Inflammatory macrophage treated with lipopolysaccharide for 1 hour (primary cell): ENCODE measurements around the gene RNF113B.

Experiments
- DNase-seq, 2 donors: peaks; one replicate each; pipeline ENCODE4 v3.0.0-alpha.2; 2020 to 2022

Gene RNF113B

DNA sequence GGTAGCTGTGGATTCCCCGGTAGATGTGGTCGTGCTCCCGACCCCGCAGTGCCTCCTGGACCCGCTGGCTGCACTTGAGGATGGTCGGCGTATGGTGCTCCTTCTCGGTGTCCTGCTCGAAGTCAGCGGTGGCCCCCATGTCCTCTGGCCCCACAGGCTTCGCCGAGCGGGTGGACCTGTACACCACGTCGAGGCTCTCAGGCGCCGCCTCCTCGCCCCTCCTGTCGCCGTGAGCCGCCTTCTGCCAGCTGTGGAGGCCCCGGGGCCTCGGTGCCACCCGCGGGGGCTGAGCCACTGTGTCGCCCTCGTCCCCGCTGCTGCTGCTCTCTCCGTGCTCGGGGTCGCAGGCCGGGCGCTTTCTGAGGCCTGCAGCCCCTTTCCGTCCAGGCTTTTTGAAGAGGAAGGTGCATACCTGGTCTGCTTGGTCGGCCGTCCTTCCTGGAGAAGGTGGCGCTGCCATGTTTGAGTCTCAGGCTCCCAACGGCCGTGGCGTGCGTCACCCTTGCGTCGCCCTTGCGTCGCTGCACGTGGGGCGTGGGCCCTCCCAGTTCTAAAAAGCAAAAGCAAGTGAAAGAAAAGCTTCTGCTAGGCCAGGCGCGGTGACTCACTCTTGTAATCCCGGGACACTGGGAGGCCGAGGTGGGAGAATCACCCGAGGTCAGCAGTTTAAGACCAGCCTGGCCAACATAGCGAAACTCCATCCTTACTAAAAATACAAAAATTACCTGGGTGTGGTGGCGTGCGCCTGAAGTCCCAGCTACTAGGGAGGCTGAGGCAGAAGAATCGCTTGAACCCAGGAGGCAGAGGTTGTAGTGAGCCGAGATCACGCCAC lies at the start of gene RNF113B:
TSS of gene RNF113B (minus strand) at position 493 of the 832 bp plus-strand sequence. CDS start at position 460, 33 bp downstream.
- no peak for DNase-seq

DNA sequence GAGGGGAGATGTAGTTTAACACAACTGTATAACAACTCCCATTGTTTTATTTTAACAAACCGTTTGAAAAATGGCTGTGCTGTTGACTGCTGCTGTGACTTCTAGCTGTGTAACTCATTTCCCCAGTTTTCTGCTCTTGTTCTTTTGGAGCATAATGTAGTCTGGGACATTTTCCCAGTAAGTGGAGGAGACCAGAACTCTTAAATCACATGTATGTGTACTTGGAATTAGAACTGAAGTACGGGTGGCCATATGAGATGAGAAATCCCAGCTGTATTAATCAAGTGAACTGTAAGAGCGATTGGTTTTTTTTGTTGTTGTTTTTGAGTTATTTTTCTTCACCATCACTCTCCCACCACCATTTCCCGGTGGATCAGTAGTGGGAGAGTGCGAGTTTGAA lies 49.4 kb upstream of the RNF113B start:
- no peak for DNase-seq

DNA sequence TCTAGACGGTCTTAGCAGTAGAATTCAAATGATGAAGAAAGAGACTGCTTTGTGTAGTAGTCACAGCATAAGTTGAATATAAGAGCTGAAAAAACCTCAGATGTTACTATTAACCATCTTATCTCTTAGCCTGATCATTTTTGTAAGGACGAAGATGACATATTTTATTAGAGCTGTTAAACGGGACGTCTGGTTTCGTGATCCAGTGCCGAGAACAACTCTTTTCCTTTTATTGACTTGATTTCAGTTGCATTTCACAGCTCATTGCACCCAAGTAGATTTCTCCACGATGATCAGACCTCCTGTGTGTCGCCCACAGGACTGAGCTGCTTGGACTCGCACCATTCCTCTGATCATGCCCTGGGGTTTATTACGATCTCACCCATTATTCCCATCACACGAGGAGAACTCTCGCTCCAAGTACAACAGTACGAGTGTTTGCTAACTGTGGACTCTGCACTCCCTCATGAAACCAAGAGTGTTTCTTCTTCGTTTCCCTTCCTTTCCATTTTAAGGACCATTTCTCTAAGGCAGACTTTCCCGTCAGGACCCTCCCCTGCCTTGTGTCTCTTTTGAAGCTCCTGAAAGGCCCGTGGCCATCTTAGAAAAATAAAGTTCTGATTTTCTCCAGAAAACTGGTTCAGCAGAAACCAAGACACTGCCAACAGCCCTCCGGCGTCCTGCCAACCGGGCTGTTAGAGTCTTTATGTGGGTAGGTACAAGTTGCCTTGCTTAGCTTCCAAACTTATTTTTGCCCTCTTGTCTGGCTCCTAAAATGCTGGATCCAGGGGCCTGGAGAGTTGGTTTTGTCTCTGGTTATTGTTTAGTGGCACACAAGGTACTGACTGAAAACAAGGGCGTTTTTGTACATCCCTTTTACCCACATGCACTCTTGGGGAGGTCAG lies 48.2 kb upstream of the RNF113B start:
- DNase-seq, result no peak

DNA sequence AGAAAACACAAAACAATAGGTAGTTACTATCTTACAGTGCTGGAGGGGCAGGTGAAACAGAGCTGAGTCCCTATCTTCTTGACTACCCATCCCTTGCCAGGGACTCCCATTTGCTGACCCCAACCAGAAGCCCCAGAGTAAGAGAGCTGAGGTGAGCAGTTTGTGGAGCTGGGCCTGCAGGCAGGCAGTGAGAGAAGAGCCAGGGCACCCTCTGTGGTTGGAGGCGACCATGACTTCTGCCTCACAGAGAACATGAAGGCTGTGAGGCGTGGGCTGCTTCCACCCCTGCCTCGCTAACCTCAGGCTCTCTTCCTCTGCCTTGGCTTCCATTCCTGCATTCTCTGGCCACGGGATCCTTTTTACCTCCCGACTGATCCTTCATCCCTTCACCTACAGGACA lies 47.5 kb upstream of the RNF113B start:
- no peak for DNase-seq

DNA sequence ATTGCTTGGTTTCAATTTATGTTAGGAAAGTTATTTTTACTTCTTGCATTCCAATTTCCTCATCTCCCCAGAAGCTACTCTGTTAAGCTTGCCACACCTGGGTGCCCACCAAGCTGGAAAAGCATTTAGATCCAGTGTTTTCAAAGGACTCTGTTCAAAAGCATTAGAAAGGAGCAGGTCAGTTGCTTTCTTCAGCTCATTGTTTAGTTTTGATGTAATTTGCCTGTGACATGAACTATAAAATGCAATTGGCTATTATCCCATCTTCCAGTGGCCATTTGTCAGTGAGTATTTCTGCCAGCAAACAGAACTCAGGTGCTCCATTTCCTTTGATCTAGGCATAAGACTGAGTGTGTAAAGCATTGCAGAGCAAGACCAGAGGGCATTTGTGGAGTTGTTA lies 46.7 kb upstream of the RNF113B start:
- DNase-seq, result no peak

DNA sequence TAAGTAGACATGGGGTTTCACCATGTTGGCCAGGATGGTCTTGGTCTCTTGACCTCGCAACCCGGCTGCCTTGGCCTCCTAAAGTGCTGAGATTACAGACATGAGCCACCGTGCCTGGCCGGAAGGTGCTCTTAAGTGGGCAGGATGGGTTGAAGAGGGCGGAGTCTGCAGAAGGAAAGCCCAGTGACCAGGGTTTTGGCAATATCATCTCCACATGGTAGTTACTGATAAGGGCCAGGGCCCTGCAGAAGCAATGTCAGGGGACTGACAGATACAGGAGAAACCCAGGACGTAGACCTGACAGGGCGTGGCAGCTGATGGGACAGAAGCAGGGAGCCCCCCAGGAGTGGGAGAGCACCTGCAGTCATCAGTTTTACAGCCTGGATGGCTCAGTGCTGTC lies 45.7 kb upstream of the RNF113B start:
- DNase-seq, result no peak

DNA sequence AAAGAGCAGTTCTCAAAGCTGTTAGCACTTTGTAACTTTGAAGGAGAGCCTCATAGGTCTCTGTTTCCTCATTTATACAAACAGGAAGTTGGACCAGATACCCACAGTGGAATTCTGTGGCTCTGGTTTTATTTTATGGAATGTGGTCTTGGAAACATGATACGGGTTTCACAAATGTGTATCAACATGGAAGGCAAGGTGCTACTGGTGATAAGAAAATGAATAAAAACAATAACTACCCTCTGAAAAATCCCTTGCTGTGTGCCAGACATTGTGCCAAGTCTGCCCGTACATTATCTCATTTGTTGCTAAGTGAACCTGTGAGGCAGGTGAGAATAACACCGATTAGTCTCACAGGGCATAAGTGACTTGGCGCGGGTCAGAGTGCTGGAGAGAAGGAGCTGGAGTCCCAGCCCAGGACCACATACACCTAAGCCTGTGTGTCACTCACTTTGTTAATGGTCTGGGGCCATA lies 45.0 kb upstream of the RNF113B start:
- DNase-seq, result no peak

DNA sequence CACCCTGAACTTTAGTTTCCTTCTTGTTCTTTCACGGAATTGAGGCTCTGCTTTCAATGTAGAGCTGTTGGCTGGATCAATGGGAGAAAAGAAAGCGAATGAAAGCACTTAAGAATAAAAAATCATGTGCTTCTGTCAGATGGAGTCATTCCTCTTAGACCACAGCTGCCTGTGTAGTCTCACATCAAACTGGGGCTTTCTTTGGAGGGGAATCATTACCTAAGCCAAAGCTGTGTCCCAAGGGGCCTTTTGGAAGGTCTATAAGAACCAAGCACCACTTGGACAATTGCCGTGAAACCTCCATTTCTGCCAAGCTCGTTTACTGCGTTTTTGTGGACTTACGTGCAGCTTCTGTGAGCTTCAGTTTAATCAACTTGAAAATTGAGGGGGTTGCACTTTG lies 44.2 kb upstream of the RNF113B start:
- no peak for DNase-seq

DNA sequence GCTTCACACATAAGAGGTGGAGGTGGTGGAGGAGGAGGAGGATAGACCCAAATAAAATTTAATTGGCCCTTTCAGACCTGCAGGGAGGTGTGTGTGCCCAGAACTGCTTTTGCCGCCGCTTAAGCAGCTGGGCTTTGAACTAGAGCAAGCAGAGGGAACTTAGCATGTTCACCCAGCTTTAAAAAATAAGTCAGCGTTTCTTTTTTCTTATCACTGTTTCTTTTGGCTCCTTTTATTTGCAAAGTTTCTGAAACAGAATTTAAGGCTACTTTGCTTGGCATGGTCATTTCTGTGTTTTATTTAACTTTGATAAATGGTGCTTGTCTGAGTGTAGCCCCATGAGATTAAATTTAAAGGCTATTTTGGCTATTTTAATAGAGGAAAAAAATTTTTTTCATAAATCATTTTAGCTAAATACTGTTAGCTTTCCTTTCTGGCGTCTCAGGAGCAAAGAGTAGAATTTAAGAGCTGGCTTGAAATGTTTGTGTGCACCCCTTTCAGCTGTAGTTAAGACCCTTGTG lies 43.3 kb upstream of the RNF113B start:
- no peak for DNase-seq

DNA sequence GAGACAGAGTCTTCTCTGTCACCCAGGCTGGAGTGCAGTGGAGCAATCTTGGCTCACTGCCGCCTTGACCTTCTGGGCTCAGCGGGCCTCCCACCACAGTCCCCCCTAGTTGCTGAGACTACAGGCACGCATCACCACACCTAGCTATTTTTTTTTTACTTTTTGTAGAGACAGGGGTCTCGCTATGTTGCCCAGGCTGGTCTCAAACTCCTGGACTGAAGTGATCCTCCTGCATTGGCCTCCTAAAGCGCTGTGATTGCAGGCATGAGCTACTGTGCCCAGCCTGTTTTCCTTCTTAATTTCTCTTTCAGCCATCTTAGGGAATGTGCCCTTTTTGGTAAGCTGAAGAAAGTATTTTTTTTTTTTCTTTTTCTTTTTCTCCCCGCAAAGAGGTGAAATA lies 42.6 kb upstream of the RNF113B start:
- no peak for DNase-seq

DNA sequence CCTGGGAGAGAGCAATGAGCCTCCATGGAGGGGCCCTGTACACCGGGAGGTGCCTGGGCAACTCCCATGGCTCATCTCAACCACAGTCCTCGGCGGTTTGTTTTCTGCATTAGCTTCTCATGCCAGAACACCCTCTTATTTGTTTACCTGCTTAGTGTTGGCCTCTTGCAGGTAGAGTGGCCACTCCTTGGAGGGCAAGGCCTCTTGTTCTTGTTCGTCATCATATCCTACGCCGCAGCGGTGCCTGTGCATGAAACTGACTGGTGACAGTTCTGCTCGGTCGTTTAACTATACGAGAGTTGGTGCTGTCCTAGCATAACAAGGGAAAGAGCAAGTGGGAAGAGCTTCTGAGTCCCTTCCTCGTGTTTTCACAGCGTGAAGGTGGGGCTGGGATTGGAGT lies 40.5 kb upstream of the RNF113B start:
- no peak for DNase-seq

DNA sequence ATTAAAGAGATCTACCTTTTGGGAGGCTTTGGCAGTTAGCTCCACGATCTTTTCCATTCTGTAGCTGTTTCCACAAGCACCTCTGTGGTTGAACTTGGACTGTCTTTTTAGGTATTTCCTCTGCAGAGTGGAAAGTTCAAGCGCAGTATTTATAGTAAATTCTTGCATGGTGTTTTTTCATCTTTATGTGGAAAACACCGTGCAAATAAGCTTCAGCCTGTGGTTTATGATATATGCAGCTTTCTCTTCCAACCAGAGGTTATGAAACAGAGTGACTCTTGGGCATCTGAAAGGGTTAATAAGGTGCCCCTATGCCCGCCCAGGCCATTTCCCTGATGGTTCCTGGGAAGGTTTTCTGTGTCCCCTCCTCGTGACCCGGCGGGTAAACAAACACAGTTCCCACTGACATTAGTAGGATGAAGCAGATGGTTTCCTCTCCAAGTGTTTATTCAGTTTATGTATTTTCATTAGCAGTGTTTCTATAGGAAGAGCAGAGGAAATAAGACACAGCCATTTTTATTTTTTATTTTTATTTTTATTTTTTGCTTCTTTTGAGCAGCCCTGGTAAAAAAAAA lies 39.7 kb upstream of the RNF113B start:
- DNase-seq, result no peak

DNA sequence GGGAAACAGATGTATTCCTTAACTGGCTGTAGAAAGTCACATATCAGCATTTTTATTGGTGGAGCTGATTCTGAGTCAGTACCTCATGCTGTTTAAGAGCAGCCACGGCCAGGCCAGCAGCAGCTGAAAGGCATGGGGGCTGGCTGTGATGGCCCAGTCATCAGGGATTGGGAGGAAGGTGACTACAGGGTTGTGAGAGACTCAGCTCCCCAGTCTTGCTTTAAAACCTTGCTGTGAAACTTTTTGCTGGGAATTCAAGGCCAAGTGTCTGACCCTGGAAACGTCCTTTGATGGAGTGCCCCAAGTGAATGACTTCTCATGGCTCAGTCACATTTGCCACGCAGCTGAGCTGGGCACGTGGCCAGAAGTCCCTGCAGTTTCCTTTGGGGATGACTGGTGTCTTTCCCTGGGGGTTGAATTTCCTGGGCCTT lies 39.1 kb upstream of the RNF113B start:
- no peak for DNase-seq

DNA sequence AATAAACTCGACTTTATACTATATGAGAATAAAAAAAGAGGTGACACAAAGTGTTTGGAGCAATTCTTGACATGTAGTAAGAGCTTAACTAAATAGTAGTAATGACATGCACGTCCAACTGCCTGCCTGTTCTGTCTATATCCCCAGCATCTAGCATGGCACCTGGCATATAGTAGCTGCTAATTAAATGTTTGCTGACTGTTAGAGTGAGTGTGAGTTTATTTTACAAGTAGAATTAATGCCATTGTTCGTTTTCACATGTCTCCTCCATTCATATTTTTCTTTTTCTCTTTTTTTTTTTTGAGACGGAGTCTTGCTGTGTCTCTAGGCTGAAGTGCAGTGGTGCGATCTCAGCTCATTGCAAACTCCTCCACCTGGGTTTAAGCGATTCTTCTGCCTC lies 38.4 kb upstream of the RNF113B start:
- no peak for DNase-seq

DNA sequence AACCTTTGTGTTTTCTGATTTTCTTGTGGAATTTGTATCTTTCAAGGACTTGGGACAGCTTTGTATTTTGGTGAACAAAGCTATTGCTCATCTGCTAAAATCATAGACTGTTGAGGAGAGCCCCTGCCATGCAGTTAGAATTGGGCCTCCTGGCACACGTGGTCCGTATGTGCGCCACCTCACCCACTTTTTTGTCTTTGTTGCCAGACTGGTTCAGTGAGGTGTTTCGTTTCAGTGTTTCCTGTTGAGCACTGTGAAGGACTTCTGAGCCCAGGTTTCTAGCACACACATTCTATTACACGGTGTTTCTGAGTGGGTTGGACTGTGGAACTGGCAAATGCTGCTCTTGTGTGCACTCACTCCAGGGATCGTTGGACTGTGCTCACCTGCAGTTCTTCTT lies 37.6 kb upstream of the RNF113B start:
- DNase-seq, result no peak

DNA sequence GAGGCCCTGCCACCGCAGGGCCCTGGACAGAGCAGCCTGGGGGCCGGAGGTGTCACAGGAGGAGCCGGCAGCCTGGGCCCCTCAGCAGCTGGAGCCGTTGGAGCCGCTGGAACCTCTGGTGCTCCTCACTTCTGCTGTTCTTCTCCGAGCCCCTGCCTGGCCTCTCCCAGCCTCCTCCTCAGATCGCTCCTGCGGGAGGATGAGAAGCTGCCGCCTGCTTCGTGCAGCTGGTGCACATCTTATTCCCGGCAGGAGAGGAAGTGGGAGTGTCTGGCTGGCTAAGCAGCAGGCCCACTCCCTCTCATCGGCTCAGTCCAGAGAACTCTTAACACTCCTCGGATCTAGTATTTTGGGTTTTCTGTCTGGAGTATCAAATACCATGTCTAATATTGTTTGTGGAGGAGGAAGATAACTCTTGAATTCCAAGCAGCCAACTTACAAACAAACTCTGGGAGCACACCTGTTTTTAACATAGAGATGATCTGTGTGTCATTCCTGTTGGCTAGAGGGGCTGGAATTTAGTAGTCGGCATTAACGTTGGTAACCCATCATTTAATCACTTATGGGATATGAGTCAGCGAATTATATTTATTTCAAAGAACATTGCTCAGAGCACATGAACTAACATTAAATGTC lies 37.1 kb upstream of the RNF113B start:
- no peak for DNase-seq

DNA sequence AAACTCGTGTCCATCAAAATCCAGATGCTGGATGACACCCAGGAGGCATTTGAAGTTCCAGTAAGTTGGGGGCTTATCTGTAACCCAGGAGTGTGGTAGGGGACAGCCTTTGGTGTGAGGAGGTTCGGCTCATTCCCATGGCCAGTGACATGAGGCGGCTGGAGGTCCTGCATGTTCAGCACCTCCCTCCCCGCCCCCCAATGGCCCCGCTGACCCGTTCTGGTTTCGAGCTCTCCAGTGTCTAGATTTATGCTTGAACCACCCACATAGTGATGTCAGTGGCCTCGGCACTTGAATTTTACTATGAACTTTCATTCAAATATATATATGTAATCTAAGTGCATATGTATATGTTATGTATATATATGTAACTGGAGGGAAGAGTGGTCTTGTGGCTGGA lies 36.3 kb upstream of the RNF113B start:
- DNase-seq, result no peak

DNA sequence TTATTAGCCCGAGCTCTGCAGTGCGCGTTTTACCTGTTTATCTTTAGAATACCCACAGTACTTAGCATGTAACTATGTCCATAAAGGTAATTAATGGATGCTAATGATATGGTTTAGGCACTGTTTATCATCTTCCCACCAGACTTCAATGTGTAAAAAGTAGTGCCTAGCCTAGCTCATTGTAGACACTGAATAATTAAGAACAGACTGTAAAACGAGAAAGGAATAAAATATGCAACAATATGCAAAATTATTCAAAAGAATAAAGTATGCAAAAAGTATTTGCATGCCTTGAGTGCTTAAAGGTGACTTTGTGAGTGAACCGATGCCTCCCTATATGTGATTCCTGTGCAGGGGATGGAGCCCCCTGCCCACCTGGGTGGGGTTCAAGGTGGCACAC lies 35.7 kb upstream of the RNF113B start:
- DNase-seq, result no peak

DNA sequence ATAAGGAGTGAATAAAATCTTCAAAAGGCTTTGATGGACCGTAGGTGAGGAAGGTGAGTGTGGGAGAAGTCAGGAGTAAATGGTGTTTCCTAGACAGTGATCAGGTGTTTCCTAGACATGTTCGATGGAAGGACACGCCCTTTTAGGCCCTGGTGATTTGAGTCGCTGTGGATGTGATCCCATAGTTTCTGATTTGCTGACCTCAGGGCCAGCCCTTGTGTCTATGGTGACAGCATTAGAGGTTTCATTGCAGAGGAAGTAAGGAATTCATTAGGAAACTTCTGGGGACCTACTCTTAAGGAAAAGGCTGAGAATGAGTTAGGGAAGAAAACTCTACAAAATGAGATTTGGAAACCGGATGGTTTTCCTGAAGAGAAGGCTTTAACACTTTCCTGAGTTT lies 31.5 kb upstream of the RNF113B start:
- DNase-seq, result no peak

DNA sequence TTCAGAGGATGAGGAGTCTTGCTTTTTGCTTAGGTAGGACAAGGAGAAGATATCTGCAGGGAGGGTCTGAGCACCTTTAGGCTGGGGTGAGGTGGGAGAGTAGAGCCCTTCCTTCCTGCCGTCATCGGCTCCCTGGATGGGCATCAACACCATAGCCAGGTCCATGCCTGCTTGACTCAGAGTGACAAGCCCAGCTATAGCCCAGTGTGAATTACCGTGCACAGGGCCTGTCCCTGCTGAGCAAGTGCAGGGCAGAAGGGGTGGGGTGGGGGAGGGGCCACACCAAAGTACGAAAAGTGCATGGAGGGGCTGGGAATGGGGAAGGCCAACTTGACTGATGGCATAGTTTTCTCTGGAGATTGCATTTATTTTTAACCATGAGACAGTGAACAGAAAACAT lies 30.3 kb upstream of the RNF113B start:
- no peak for DNase-seq

DNA sequence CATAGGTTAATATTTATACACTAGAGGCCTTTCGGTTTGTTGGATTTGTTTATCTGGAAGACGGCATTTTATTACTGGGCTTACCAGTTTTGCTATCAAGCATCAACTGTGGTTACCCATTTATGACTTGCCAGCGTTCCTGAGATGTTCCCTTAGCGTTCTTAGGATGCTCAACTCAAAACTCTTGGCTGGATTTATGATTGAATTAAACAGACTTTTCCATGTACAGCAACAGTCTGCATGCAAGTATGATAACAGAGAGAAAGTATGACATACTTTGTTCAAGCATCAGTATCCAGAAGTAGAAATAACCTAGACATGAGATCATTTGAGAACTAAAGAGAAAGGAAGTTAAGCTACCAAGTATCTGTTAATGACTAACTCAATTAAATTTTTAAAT lies 29.9 kb upstream of the RNF113B start:
- no peak for DNase-seq

DNA sequence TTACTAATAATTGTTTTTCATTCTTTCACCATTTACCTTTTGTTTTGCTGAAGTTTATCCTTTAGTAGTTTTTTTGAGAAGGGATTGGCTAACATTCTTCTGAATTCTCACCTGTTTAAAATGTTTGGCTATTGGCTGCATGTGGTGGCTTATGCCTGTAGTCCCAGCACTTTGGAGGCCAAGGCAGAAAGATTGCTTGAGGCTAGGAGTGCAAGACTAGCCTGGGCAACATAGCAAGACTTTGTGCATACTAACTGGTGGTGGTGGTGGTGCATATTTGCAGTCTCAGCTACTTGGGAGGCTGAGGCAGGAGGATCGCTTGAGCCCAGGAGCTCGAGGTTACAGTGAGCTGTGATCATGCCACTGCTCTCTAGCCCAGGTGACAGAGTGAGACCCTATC lies 27.5 kb upstream of the RNF113B start:
- DNase-seq, result no peak
